CD4-positive, alpha-beta T cell (primary cell): ENCODE results near the gene AZGP1. TPM values are rescaled to one million over a fixed set of nuclear protein-coding genes. Genes with fewer than 3 reads are reported as not detected.

Experiments
- ATAC-seq: fragments of 200-7000 bp; cut with Tn5 transposase; one replicate; pipeline ENCODE4 v1.10.0; 2022; ENCODE audit warnings: mild to moderate bottlenecking; ENCODE audit not compliant: poor library complexity
- CTCF ChIA-PET: fragments of 350-600 bp; sonication (Branson Sonifier 250); formaldehyde crosslinking; loops from one replicate; lab custom pipeline; 2021; ENCODE audit warnings: antibody characterized with exemption, inconsistent platforms; lab: Charles Lee
- POLR2A ChIA-PET: fragments of 350-600 bp; sonication (Branson Sonifier 250); formaldehyde crosslinking; loops from one replicate; lab custom pipeline; 2021; ENCODE audit warnings: antibody characterized with exemption, inconsistent platforms; lab: Charles Lee
- DNase-seq, 14 experiments: peaks; one replicate each; pipeline ENCODE4 v3.0.0-alpha.2; 2013 to 2020; ENCODE audit warnings: mixed read lengths in 2 of 14
- H3K27ac ChIP-seq, 2 donors: one replicate each; pipeline versions ENCODE4 v1.5.1 to v1.7.0; 2013; ENCODE audit warnings: low read length in 2 of 2, low read depth in 1 of 2, mild to moderate bottlenecking in 1 of 2
- H3K27me3 ChIP-seq, 2 experiments: 1 replicate in 1 of 2; 2 replicates in 1 of 2; pipeline versions ENCODE4 v1.6.1 to v1.7.0; 2013; ENCODE audit warnings: low read length in 2 of 2, control low read depth in 1 of 2, mild to moderate bottlenecking in 1 of 2, moderate library complexity in 1 of 2; ENCODE audit not compliant: insufficient read depth in 2 of 2, control insufficient read depth in 1 of 2
- H3K36me3 ChIP-seq: one replicate; pipeline ENCODE4 v1.6.1; 2013; ENCODE audit warnings: low read length, control low read depth; ENCODE audit not compliant: insufficient read depth
- H3K4me1 ChIP-seq: one replicate; pipeline ENCODE4 v1.6.1; 2013; ENCODE audit warnings: low read length, control low read depth; ENCODE audit not compliant: insufficient read depth
- H3K4me3 ChIP-seq: one replicate; pipeline ENCODE4 v1.5.1; 2013; ENCODE audit warnings: mild to moderate bottlenecking, low read length, moderate library complexity
- H3K9me3 ChIP-seq, 2 experiments: 1 replicate in 1 of 2; 2 replicates in 1 of 2; pipeline versions ENCODE4 v1.6.1 to v1.7.0; 2013; ENCODE audit warnings: low read length in 2 of 2, mild to moderate bottlenecking in 2 of 2, control low read depth in 1 of 2, moderate library complexity in 1 of 2; ENCODE audit not compliant: control insufficient read depth in 1 of 2, insufficient read depth in 1 of 2
- H3K27ac Mint-ChIP-seq: one replicate; pipeline ENCODE4 v1.8.0; 2020; ENCODE audit warnings: mixed read lengths
- H3K27me3 Mint-ChIP-seq: one replicate; pipeline ENCODE4 v1.8.0; 2021; ENCODE audit warnings: mixed read lengths
- H3K36me3 Mint-ChIP-seq: one replicate; pipeline ENCODE4 v1.8.0; 2021; ENCODE audit warnings: low read depth, mixed read lengths
- H3K4me1 Mint-ChIP-seq: one replicate; pipeline ENCODE4 v1.8.0; 2021; ENCODE audit warnings: low read depth, mixed read lengths
- H3K4me3 Mint-ChIP-seq: one replicate; pipeline ENCODE4 v1.8.0; 2020; ENCODE audit warnings: mild to moderate bottlenecking, mixed read lengths
- H3K9me3 Mint-ChIP-seq: one replicate; pipeline ENCODE4 v1.8.0; 2020; ENCODE audit warnings: mixed read lengths
- intact Hi-C, 2 experiments: fragments of 100-400 bp; cut with DNase I in 1 of 2; cut with micrococcal nuclease in 1 of 2; formaldehyde crosslinking; loops; one replicate each; pipeline versions ENCODE4 v1.15.1 to v1.9.0; 2023 to 2025; cut with DNase I, micrococcal nuclease
- polyA plus RNA-seq, 2 donors: library from polyadenylated mRNA; unstranded; fragments of 120-200 nt; gene quantifications; one replicate each; pipeline ENCODE4 v1.2.1, GENCODE V29; 2013
- total RNA-seq, 174 experiments: library from RNA in 2 of 174; stranded (reverse) in 2 of 174; gene quantifications; one replicate each; pipeline ENCODE4 v1.2.3 and lab custom pipeline; 2021 to 2026
- TF ChIP-seq, protein P1 (sequence below): fragments of 200-600 bp; IDR thresholded peaks from one replicate; pipeline ENCODE4 v1.8.0; 2022; ENCODE audit warnings: antibody characterized with exemption, mild to moderate bottlenecking

Gene AZGP1
- total RNA-seq (not detected), total RNA-seq (lab: John Stamatoyannopoulos, UW) (0 to 0.11 (median 0) reads per million in 172 experiments)
- not detected for polyA plus RNA-seq (2013, experiment 1 of 2)
- not detected for polyA plus RNA-seq (2013, experiment 2 of 2)

DNA sequence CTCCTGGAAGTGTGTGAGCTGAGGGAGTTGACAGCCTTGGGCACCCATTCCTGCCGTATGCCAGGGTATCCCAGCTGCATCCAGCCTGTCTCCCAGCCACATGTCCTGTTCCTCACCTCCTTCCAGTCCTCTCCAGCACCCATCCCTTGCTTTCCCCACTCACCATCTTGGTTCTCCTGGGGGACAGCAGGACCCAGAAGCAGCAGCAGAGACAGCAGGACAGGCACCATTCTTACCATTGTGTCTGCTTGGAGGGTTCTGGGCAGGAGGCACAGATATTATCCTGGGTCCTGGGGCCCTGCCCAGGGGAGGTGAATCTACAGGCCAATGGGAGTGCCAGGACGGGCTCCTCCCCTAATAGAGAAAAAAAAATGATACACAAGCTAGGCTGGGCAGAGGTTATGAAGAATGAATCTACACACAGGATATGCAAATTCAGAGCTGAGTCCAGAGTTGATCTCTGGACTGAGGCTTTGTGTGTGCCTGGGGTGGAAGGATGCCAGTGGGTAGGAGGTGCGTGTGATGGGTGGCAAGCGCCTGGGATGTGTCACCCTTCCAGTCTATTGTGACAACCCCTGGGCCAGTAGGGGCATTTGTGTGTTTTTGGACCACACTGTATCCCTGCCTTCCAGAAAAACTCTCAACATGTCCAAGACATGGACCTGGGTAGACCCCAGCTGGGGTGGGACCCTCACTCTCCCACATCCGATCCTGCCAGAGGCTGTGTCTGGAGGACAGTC is at the start of gene AZGP1:
TSS of gene AZGP1 (minus strand) at position 250 of the 740 bp plus-strand sequence. CDS start at position 239, 11 bp downstream.
- no peaks in the 10 kb centered on the region for H3K36me3 Mint-ChIP-seq
- H3K4me3 Mint-ChIP-seq = no peak within 1 kb of the TSS
- H3K27me3 Mint-ChIP-seq = peaks cover 23% of the 10 kb centered on the region
- Histone ChIP-seq H3K36me3 (no peaks in the 10 kb centered on the region), H3K4me1 (peaks cover 6% of the 10 kb centered on the region), H3K27ac (no peak within 1 kb of the TSS), H3K9me3 (no peaks in the 10 kb centered on the region), H3K27me3 (peaks cover 4 to 6% of the 10 kb centered on the region in 2 experiments), H3K4me3 (no peak within 1 kb of the TSS)
- TF ChIP-seq, protein P1, sequence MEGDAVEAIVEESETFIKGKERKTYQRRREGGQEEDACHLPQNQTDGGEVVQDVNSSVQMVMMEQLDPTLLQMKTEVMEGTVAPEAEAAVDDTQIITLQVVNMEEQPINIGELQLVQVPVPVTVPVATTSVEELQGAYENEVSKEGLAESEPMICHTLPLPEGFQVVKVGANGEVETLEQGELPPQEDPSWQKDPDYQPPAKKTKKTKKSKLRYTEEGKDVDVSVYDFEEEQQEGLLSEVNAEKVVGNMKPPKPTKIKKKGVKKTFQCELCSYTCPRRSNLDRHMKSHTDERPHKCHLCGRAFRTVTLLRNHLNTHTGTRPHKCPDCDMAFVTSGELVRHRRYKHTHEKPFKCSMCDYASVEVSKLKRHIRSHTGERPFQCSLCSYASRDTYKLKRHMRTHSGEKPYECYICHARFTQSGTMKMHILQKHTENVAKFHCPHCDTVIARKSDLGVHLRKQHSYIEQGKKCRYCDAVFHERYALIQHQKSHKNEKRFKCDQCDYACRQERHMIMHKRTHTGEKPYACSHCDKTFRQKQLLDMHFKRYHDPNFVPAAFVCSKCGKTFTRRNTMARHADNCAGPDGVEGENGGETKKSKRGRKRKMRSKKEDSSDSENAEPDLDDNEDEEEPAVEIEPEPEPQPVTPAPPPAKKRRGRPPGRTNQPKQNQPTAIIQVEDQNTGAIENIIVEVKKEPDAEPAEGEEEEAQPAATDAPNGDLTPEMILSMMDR = no peak
- POLR2A ChIA-PET = no interaction called here
- no peak for DNase-seq
- no peak for ATAC-seq
- H3K4me1 Mint-ChIP-seq = peaks cover 9% of the 10 kb centered on the region
- no peak within 1 kb of the TSS for H3K27ac Mint-ChIP-seq
- intact Hi-C loops = loop anchor here (5.0 kb wide), 3 partner anchors 76 to 431 kb away; no protein-coding TSS in a partner anchor
- no peaks in the 10 kb centered on the region for H3K9me3 Mint-ChIP-seq
- CTCF ChIA-PET = no interaction called here

DNA sequence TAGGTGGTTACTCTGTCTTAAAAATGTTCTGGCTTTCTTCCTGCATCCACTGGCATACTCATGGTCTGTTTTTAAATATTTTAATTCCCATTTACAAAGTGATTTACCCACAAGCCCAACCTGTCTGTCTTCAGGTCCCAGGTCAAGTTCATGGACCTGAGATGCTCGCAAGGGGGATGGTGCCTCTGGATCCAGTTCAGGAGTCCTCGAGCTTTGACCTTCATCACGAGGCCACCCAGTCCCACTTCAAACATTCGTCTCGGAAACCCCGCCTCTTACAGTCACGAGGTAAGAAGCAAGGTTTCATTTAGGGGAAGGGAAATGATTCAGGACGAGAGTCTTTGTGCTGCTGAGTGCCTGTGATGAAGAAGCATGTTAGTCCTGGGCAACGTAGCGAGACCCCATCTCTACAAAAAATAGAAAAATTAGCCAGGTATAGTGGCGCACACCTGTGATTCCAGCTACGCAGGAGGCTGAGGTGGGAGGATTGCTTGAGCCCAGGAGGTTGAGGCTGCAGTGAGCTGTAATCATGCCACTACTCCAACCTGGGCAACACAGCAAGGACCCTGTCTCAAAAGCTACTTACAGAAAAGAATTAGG is 48.3 kb upstream of the AZGP1 start:
- peaks cover 46% of the 10 kb centered on the region for H3K36me3 ChIP-seq
- ATAC-seq = no peak

DNA sequence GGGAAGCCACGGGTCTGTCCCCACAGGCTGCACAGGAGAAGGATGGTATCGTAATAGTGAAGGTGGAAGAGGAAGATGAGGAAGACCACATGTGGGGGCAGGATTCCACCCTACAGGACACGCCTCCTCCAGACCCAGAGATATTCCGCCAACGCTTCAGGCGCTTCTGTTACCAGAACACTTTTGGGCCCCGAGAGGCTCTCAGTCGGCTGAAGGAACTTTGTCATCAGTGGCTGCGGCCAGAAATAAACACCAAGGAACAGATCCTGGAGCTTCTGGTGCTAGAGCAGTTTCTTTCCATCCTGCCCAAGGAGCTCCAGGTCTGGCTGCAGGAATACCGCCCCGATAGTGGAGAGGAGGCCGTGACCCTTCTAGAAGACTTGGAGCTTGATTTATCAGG is 47.7 kb upstream of the AZGP1 start:
- ATAC-seq = no peak
- no peak overlapping the region for H3K27ac Mint-ChIP-seq
- ChIA-PET CTCF (no interaction called here), POLR2A (interaction anchor here (1.1 to 2.0 kb wide), 2 partner anchors 8 to 212 kb away, joined by 3 to 6 read pairs; partner anchors contain the start of gene ZKSCAN1)
- H3K27me3 Mint-ChIP-seq = no peaks in the 10 kb centered on the region
- no peak overlapping the region for H3K27ac ChIP-seq
- no peak for DNase-seq
- H3K36me3 Mint-ChIP-seq = peaks cover 70% of the 10 kb centered on the region
- intact Hi-C loops = no loop called here
- TF ChIP-seq, protein P1 = no peak
- no peaks in the 10 kb centered on the region for H3K27me3 ChIP-seq
- H3K9me3 ChIP-seq = no peaks in the 10 kb centered on the region
- peaks cover 8% of the 10 kb centered on the region for H3K4me1 Mint-ChIP-seq
- H3K4me3 ChIP-seq = no peak overlapping the region
- no peaks in the 10 kb centered on the region for H3K9me3 Mint-ChIP-seq
- no peak overlapping the region for H3K4me3 Mint-ChIP-seq
- peaks cover 13% of the 10 kb centered on the region for H3K4me1 ChIP-seq
- peaks cover 50% of the 10 kb centered on the region for H3K36me3 ChIP-seq

More for the DNA sequence above, 48.3 kb upstream of the AZGP1 start:
- TF ChIP-seq, protein P1 = no peak
- Mint-ChIP-seq H3K36me3 (peaks cover 71% of the 10 kb centered on the region), H3K4me1 (peaks cover 8% of the 10 kb centered on the region), H3K27me3 (no peaks in the 10 kb centered on the region), H3K9me3 (no peaks in the 10 kb centered on the region), H3K4me3 (no peak overlapping the region), H3K27ac (no peak overlapping the region)
- POLR2A ChIA-PET = interaction anchor here (1.1 to 2.0 kb wide), 2 partner anchors 9 to 211 kb away, joined by 3 to 6 read pairs; partner anchors contain the start of gene ZKSCAN1
- DNase-seq = no peak
- intact Hi-C loops = no loop called here
- peaks cover 13% of the 10 kb centered on the region for H3K4me1 ChIP-seq
- H3K27me3 ChIP-seq = no peaks in the 10 kb centered on the region
- no peak overlapping the region for H3K27ac ChIP-seq
- H3K9me3 ChIP-seq = no peaks in the 10 kb centered on the region
- CTCF ChIA-PET = no interaction called here
- H3K4me3 ChIP-seq = no peak overlapping the region
